Neuronal stem cell (in vitro differentiated cells): Measurements from ENCODE around the gene FRMD4B.

Experiments
- DNase-seq: peaks from one replicate; pipeline ENCODE4 v3.0.0-alpha.2; 2013; ENCODE audit warnings: low spot score
- H2AFZ ChIP-seq: one replicate; pipeline ENCODE4 v1.6.1; 2013; ENCODE audit warnings: mild to moderate bottlenecking, low read length, inconsistent platforms
- H2AK5ac ChIP-seq: 2 replicates; pipeline ENCODE4 v1.6.1; 2013; ENCODE audit warnings: low read depth, mild to moderate bottlenecking, inconsistent platforms, low read length, moderate library complexity, mixed read lengths
- H2BK120ac ChIP-seq: 2 replicates; pipeline ENCODE4 v1.6.1; 2013; ENCODE audit warnings: low read depth, mild to moderate bottlenecking, inconsistent platforms, low read length, moderate library complexity, mixed read lengths
- H2BK12ac ChIP-seq: one replicate; pipeline ENCODE4 v1.6.1; 2013; ENCODE audit warnings: low read length, inconsistent platforms
- H2BK15ac ChIP-seq: 2 replicates; pipeline ENCODE4 v1.6.1; 2013; ENCODE audit warnings: mild to moderate bottlenecking, low read length, inconsistent platforms, mixed read lengths
- H2BK5ac ChIP-seq: one replicate; pipeline ENCODE4 v1.6.1; 2013; ENCODE audit warnings: inconsistent platforms, mild to moderate bottlenecking, low read length, moderate library complexity
- H3K14ac ChIP-seq: one replicate; pipeline ENCODE4 v1.6.1; 2013; ENCODE audit warnings: low read length, inconsistent platforms
- H3K18ac ChIP-seq: 2 replicates; pipeline ENCODE4 v1.6.1; 2013; ENCODE audit warnings: low read length, inconsistent platforms
- H3K23ac ChIP-seq: 2 replicates; pipeline ENCODE4 v1.6.1; 2013; ENCODE audit warnings: low read depth, mild to moderate bottlenecking, mixed read lengths, low read length, inconsistent platforms; ENCODE audit not compliant: poor library complexity
- H3K27ac ChIP-seq: replicated peaks from 3 replicates; pipeline ENCODE4 v1.5.1; 2013; ENCODE audit warnings: low read length, inconsistent platforms
- H3K27me3 ChIP-seq, 3 experiments: 2 replicates each; pipeline ENCODE4 v1.6.1; 2013; ENCODE audit warnings: low read length in 3 of 3, mild to moderate bottlenecking in 2 of 3, inconsistent platforms in 1 of 3, low read depth in 1 of 3, mixed read lengths in 1 of 3, moderate library complexity in 1 of 3; ENCODE audit not compliant: control insufficient read depth in 3 of 3, insufficient read depth in 3 of 3
- H3K36me3 ChIP-seq, 2 donors: replicated peaks in 1 of 2; 2 replicates each; pipeline ENCODE4 v1.6.1; 2013; ENCODE audit warnings: low read length in 2 of 2; ENCODE audit not compliant: control insufficient read depth in 2 of 2, insufficient read depth in 2 of 2
- H3K4ac ChIP-seq: 2 replicates; pipeline ENCODE4 v1.6.1; 2013; ENCODE audit warnings: inconsistent platforms, mild to moderate bottlenecking, low read length, moderate library complexity
- H3K4me1 ChIP-seq, 2 donors: 1 replicate in 1 of 2; 2 replicates in 1 of 2; pipeline ENCODE4 v1.6.1; 2013; ENCODE audit warnings: low read length in 2 of 2, low read depth in 1 of 2; ENCODE audit not compliant: control insufficient read depth in 2 of 2, insufficient read depth in 1 of 2
- H3K4me2 ChIP-seq: one replicate; pipeline ENCODE4 v1.6.1; 2013; ENCODE audit warnings: mild to moderate bottlenecking, low read length, inconsistent platforms; ENCODE audit not compliant: insufficient read depth, poor library complexity, severe bottlenecking
- H3K4me3 ChIP-seq, 2 donors: 2 replicates each; pipeline ENCODE4 v1.5.1; 2013; ENCODE audit warnings: low read length in 2 of 2, mild to moderate bottlenecking in 2 of 2, inconsistent platforms in 1 of 2, moderate library complexity in 1 of 2
- H3K79me1 ChIP-seq: one replicate; pipeline ENCODE4 v1.6.1; 2013; ENCODE audit warnings: low read depth, mild to moderate bottlenecking, inconsistent platforms, low read length, moderate library complexity
- H3K9ac ChIP-seq: one replicate; pipeline ENCODE4 v1.6.1; 2013; ENCODE audit warnings: mild to moderate bottlenecking, low read depth, low read length, inconsistent platforms; ENCODE audit not compliant: poor library complexity
- H3K9me3 ChIP-seq, 2 donors: replicated peaks in 1 of 2; 2 replicates each; pipeline versions ENCODE3 to v1.6.1; 2013; ENCODE audit warnings: low read length in 2 of 2, mild to moderate bottlenecking in 2 of 2, inconsistent platforms in 1 of 2, low read depth in 1 of 2, mixed read lengths in 1 of 2, moderate library complexity in 1 of 2; ENCODE audit not compliant: control insufficient read depth in 2 of 2, insufficient read depth in 1 of 2
- H4K8ac ChIP-seq: one replicate; pipeline ENCODE4 v1.6.1; 2013; ENCODE audit warnings: low read depth, mild to moderate bottlenecking, inconsistent platforms, low read length, moderate library complexity
- H4K91ac ChIP-seq: one replicate; pipeline ENCODE4 v1.6.1; 2013; ENCODE audit warnings: low read length, low read depth, mild to moderate bottlenecking, inconsistent platforms; ENCODE audit not compliant: poor library complexity
- WGBS, 2 donors: extraction: QIAGEN DNeasy Blood & Tissue Kit; methylation state at CpG; one replicate each; pipeline ENCODE4 v1.1.7; 2013; ENCODE audit warnings: missing lambda C conversion rate in 2 of 2, mixed read lengths in 1 of 2; ENCODE audit not compliant: insufficient read length in 2 of 2, insufficient replicate concordance in 1 of 2; ENCODE audit errors: extremely low coverage in 2 of 2; 5-methylcytosine and 5-hydroxymethylcytosine counted together

FRMD4B gene

GRCh38 chr3:69193749-69194148 lies 192.1 kb downstream of the FRMD4B start:
- Histone ChIP-seq H3K79me1 (peaks cover 1% of the 10 kb centered on the region), H3K4me3 (no peak overlapping the region), H4K8ac (no peak overlapping the region), H3K14ac (no peak overlapping the region), H3K27ac (no peak overlapping the region), H3K9ac (no peak overlapping the region), H4K91ac (no peak overlapping the region), H2BK12ac (no peak overlapping the region), H2AK5ac (no peak overlapping the region), H3K36me3 (peaks cover 5 to 53% of the 10 kb centered on the region in 2 donors), H2BK15ac (no peak overlapping the region), H3K23ac (no peak overlapping the region), H3K4me1 (peaks cover 0 to 2% of the 10 kb centered on the region in 2 donors), H2BK120ac (no peak overlapping the region), H3K4ac (no peak overlapping the region), H2BK5ac (no peak overlapping the region), H3K9me3 (no peaks in the 10 kb centered on the region), H3K27me3 (no peaks in the 10 kb centered on the region), H2AFZ (no peak overlapping the region), H3K4me2 (no peak overlapping the region), H3K18ac (no peak overlapping the region)
- 100% methylated on average over 1 of the region's 3 CpGs; no CpG with 5 or more reads in 1 of the 2 donors for WGBS, 2 donors
- DNase-seq: no peak

- Histone ChIP-seq H2BK15ac (no peak overlapping the region), H3K79me1 (peaks cover 1% of the 10 kb centered on the region), H3K4me2 (no peak overlapping the region), H3K27me3 (no peaks in the 10 kb centered on the region), H3K14ac (no peak overlapping the region), H2BK12ac (no peak overlapping the region), H2BK120ac (no peak overlapping the region), H3K4ac (no peak overlapping the region), H2AFZ (no peak overlapping the region), H2BK5ac (no peak overlapping the region), H3K36me3 (peaks cover 5 to 59% of the 10 kb centered on the region in 2 donors), H3K4me1 (no peaks in the 10 kb centered on the region), H4K8ac (no peak overlapping the region), H4K91ac (no peak overlapping the region), H3K4me3 (no peak overlapping the region), H3K18ac (no peak overlapping the region), H3K27ac (no peak overlapping the region), H3K9me3 (no peaks in the 10 kb centered on the region), H3K9ac (no peak overlapping the region), H2AK5ac (no peak overlapping the region), H3K23ac (no peak overlapping the region)
- no peak for DNase-seq
Observed at GRCh38 chr3:69191516-69191915, 194.4 kb downstream of the FRMD4B start.

- Histone ChIP-seq H2AFZ (no peak overlapping the region), H3K27ac (no peak overlapping the region), H3K79me1 (peaks cover 1% of the 10 kb centered on the region), H3K4me2 (no peak overlapping the region), H3K27me3 (no peaks in the 10 kb centered on the region), H2BK12ac (no peak overlapping the region), H4K8ac (no peak overlapping the region), H2BK120ac (no peak overlapping the region), H3K9ac (no peak overlapping the region), H4K91ac (no peak overlapping the region), H3K14ac (no peak overlapping the region), H3K18ac (no peak overlapping the region), H3K4ac (no peak overlapping the region), H3K36me3 (peaks cover 7 to 64% of the 10 kb centered on the region in 2 donors), H2BK5ac (no peak overlapping the region), H3K23ac (no peak overlapping the region), H3K4me3 (no peak overlapping the region), H2BK15ac (no peak overlapping the region), H2AK5ac (no peak overlapping the region), H3K9me3 (no peaks in the 10 kb centered on the region), H3K4me1 (no peaks in the 10 kb centered on the region)
- WGBS, 2 donors: no CpG with 5 or more reads among the region's 4 CpGs
- no peak for DNase-seq
Observed at GRCh38 chr3:69189487-69189886, 196.4 kb downstream of the FRMD4B start.

GRCh38 chr3:69186575-69187093 lies 199.3 kb downstream of the FRMD4B start:
- no peak overlapping the region for H3K4me2 ChIP-seq
- H3K23ac ChIP-seq: no peak overlapping the region
- no peaks in the 10 kb centered on the region for H3K79me1 ChIP-seq
- H3K4me3 ChIP-seq: no peak overlapping the region
- H3K18ac ChIP-seq: no peak overlapping the region
- peaks cover 3 to 54% of the 10 kb centered on the region in 2 donors for H3K36me3 ChIP-seq
- H2BK120ac ChIP-seq: no peak overlapping the region
- H2AFZ ChIP-seq: no peak overlapping the region
- H3K27ac ChIP-seq: no peak overlapping the region
- H4K8ac ChIP-seq: no peak overlapping the region
- no peak overlapping the region for H4K91ac ChIP-seq
- H3K27me3 ChIP-seq: no peaks in the 10 kb centered on the region
- H3K9ac ChIP-seq: no peak overlapping the region
- H3K4me1 ChIP-seq: peaks cover 5 to 14% of the 10 kb centered on the region in 2 donors
- H3K9me3 ChIP-seq: peaks cover 0 to 8% of the 10 kb centered on the region in 2 donors
- no peak overlapping the region for H3K4ac ChIP-seq
- WGBS, 2 donors: no CpG with 5 or more reads among the region's 4 CpGs
- H2BK5ac ChIP-seq: no peak overlapping the region
- no peak overlapping the region for H2BK12ac ChIP-seq
- no peak overlapping the region for H2AK5ac ChIP-seq
- no peak overlapping the region for H2BK15ac ChIP-seq
- no peak overlapping the region for H3K14ac ChIP-seq
- DNase-seq: no peak
